Measurements from ENCODE around the gene BOC. TPM values are rescaled to one million over a fixed set of nuclear protein-coding genes. Genes with fewer than 3 reads are reported as not detected.

Gene BOC
- polyA plus RNA-seq, 1 experiment = 17.7 TPM

DNA sequence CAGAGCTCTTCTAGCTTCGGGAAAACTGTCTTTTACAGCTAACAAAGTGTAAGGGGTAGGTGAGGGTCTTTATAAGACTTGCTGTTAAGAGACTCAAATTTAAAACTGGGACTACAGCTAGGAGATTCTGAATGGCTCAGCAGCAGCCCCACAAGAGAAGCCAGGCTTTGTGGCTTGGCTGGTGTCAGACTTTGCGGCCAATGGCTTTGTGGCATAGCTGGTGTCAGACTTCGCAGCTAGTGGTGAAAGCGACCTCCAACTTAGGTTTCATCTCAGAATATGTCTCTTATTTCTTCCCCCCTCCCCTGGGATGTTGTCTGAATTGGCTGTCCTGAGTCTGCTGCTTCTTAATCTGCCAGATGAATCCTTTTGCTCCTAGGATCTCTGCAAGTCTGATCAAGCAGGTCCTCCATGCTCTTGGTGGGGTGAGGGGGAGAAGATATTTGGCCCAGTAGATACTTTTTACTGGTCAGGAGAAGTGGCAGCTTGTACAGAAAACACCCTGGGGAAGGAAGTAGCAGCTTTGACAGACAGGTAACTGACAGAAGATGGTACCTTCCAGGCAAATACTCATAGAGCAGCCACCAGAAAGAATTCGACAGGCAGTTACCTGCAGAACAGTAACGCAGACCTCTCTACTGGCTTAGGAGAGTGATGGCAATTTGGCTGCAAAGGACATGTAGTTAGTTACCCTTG, 8.4 kb downstream of the BOC start:
- ChIA-PET POLR2A (no interaction called here), CTCF (no interaction called here)
- DNase-seq (ENCODE audit: low read depth) = no peak
- Histone ChIP-seq H3K4me3 (ENCODE audit: low read depth, low read length) (no peak overlapping the region), H3K36me3 (ENCODE audit: control insufficient read depth, insufficient read depth, low read length) (peaks cover 11% of the 10 kb centered on the region), H3K27me3 (ENCODE audit: control insufficient read depth, insufficient read depth, low read length) (no peaks in the 10 kb centered on the region)
- TF ChIP-seq, protein P1, sequence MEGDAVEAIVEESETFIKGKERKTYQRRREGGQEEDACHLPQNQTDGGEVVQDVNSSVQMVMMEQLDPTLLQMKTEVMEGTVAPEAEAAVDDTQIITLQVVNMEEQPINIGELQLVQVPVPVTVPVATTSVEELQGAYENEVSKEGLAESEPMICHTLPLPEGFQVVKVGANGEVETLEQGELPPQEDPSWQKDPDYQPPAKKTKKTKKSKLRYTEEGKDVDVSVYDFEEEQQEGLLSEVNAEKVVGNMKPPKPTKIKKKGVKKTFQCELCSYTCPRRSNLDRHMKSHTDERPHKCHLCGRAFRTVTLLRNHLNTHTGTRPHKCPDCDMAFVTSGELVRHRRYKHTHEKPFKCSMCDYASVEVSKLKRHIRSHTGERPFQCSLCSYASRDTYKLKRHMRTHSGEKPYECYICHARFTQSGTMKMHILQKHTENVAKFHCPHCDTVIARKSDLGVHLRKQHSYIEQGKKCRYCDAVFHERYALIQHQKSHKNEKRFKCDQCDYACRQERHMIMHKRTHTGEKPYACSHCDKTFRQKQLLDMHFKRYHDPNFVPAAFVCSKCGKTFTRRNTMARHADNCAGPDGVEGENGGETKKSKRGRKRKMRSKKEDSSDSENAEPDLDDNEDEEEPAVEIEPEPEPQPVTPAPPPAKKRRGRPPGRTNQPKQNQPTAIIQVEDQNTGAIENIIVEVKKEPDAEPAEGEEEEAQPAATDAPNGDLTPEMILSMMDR (IDR thresholded peaks at IDR 0.05; ENCODE audit: insufficient read depth, low read depth, low read length) = no peak

DNA sequence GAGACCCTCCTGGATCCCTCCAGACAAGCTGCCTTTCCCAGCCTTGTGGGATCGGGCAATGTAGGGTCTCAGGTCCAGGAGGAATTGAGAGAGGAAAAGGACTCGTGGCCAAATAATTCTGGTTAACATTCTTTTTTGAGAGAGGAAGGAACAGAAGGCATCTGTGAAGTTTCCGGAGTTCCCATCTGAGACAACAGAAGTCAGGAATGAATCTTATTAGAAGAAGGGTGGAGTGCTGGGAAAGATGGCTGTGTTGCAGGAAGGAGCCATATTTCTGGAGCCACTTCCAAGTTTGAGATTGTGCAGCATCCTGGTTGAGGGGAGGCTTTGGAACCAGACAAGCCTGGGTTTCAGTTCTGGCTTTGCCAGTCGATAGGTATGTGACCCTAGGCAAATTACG, 9.4 kb downstream of the BOC start:
- TF ChIP-seq, protein P1 (IDR thresholded peaks at IDR 0.05; ENCODE audit: insufficient read depth, low read depth, low read length) = no peak
- Histone ChIP-seq H3K4me3 (ENCODE audit: low read depth, low read length) (no peak overlapping the region), H3K27me3 (ENCODE audit: control insufficient read depth, insufficient read depth, low read length) (no peaks in the 10 kb centered on the region), H3K36me3 (ENCODE audit: control insufficient read depth, insufficient read depth, low read length) (peaks cover 11% of the 10 kb centered on the region)
- ChIA-PET POLR2A (no interaction called here), CTCF (no interaction called here)
- DNase-seq (ENCODE audit: low read depth) = no peak

DNA sequence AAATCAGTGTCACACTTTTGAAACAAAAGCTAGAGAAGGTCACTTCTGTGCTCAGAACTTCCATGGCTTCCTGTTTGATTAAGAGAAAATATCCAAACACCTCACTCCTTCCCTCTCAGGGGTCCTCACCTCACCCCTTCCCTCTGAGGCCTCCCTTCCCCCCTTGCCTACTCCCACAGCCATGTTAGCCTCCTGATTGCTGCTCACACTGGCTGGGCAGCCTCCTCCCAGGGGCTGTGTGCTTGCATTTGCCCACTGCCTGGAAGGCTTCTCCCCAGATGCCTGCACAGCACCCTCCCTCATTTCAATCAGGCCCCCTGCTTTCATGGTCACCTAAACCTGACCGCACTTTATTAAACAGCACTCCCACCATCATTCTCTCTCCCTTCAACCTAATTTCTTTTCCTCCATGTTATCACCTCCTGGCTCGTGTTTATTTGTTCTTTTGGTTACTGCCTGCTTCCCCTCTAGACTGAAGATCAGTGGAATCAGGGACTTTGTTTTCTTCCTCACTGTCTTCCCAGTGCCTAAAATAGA, 10.4 kb downstream of the BOC start:
- peaks cover 11% of the 10 kb centered on the region for H3K36me3 ChIP-seq (ENCODE audit: control insufficient read depth, insufficient read depth, low read length)
- ChIA-PET POLR2A (no interaction called here), CTCF (no interaction called here)
- no peaks in the 10 kb centered on the region for H3K27me3 ChIP-seq (ENCODE audit: control insufficient read depth, insufficient read depth, low read length)
- TF ChIP-seq, protein P1 (IDR thresholded peaks at IDR 0.05; ENCODE audit: insufficient read depth, low read depth, low read length) = no peak
- DNase-seq (ENCODE audit: low read depth) = no peak
- no peak overlapping the region for H3K4me3 ChIP-seq (ENCODE audit: low read depth, low read length)

DNA sequence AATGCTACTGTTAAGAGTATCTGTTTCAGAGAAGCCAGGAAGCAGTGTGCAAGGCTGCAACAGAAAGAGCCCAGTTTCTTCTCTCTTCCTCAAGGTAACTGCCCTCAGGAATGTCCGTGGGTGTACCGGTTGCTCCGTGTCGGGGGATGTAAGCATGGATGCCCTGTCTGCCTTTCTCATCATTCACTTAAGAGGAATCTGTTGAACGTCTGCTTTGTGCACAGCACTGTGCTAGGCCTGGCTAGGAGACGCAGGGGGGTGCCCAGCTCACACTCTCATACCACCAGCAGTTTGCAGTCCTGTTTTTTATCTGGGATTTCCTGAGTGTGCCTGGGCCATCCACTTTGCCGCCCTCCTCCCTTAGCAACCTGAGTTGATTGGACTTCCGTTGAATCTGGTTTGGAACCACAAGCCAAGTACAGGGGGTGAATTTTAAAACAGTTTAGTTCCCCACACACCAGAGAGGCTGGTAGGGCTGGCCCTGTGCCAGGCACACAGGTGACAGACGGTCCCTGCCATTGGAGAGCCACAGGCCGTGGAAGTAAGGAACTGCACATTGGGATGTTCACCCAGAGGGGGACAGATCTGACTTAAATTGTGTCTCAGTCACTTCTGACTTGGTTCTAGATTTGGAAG, 11.2 kb downstream of the BOC start:
- Histone ChIP-seq H3K27me3 (ENCODE audit: control insufficient read depth, insufficient read depth, low read length) (no peaks in the 10 kb centered on the region), H3K36me3 (ENCODE audit: control insufficient read depth, insufficient read depth, low read length) (peaks cover 9% of the 10 kb centered on the region), H3K4me3 (ENCODE audit: low read depth, low read length) (no peak overlapping the region)
- no peak for DNase-seq (ENCODE audit: low read depth)
- POLR2A ChIA-PET = no interaction called here
- CTCF ChIA-PET = no interaction called here
- TF ChIP-seq, protein P1 (IDR thresholded peaks at IDR 0.05; ENCODE audit: insufficient read depth, low read depth, low read length) = no peak

DNA sequence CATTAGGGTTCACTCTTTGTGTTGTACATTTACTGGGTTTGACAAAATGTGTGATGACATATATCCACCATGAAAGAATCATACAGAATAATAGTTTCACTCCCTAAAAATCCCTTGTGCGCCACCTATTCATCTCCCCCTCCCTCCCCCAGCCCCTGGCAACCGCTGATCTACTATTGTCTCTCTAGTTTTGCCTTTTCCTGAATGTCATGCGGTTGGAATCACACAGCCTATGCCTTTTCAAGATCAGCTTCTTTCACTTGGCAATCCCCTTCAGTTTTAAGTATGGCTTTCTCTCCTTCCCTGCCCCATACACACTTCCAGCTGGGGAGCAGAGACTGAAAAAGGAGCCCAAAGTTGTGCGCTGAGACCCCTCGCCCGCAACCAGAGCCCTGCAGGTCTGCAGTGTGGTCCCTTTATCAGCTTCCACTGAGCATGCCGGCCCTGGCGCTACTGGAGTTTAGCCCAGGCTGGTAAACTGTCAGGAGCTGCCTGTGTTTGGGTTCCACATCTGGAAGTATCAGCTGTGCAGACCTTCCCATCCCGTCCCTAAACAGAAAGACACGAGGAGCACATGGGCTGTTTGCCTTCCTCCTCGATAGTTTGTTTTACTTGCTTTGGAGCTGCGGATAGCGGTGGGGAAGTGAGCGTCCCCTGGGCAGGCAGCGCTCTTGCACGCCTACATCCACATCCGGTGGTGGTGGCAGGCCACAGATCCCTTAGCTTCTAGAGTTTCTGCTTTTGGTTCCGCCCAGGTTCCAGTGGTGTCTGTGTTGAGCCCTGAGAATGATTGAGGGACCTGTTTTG, 12.3 kb downstream of the BOC start:
- Histone ChIP-seq H3K4me3 (ENCODE audit: low read depth, low read length) (no peak overlapping the region), H3K36me3 (ENCODE audit: control insufficient read depth, insufficient read depth, low read length) (peaks cover 7% of the 10 kb centered on the region), H3K27me3 (ENCODE audit: control insufficient read depth, insufficient read depth, low read length) (no peaks in the 10 kb centered on the region)
- ChIA-PET POLR2A (interaction anchor here (0.6 kb wide), 1 partner anchor 410 kb away, joined by 3 read pairs; no protein-coding TSS in a partner anchor), CTCF (interaction anchor here (1.6 kb wide), 1 partner anchor 64 kb away, joined by 3 read pairs; no protein-coding TSS in a partner anchor)
- DNase-seq (ENCODE audit: low read depth) = no peak
- TF ChIP-seq, protein P1 (IDR thresholded peaks at IDR 0.05; ENCODE audit: insufficient read depth, low read depth, low read length) = no peak
